GM12891 (cell line): ENCODE results near the gene FAM89B.

Experiments used
- POLR2A ChIP-seq: IDR thresholded peaks from 2 replicates; pipeline ENCODE4 v1.6.1; 2011; ENCODE audit warnings: low read depth, low read length, control low read depth
- POLR2AphosphoS5 ChIP-seq: IDR thresholded peaks from 2 replicates; pipeline ENCODE4 v1.6.1; 2011; ENCODE audit warnings: low read depth, low read length, control low read depth
- POU2F2 ChIP-seq: IDR thresholded peaks from 2 replicates; pipeline ENCODE4 v1.6.1; 2011; ENCODE audit warnings: low read depth, mild to moderate bottlenecking, control low read depth, low read length, moderate library complexity
- SPI1 ChIP-seq: IDR thresholded peaks from 2 replicates; pipeline ENCODE4 v1.6.1; 2011; ENCODE audit warnings: low read depth, low read length, control low read depth
- TAF1 ChIP-seq: IDR thresholded peaks from 2 replicates; pipeline ENCODE4 v1.6.1; 2011; ENCODE audit warnings: low read depth, low read length, control low read depth

GRCh38 chr11:65530157-65530496, 42.2 kb upstream of the FAM89B start:
- TF ChIP-seq POLR2A (no peak), POLR2AphosphoS5 (no peak), TAF1 (no peak), POU2F2 (no peak), SPI1 (no peak)
